ENCODE data around the gene AP5S1. TPM values are rescaled to one million over a fixed set of nuclear protein-coding genes. Genes with fewer than 3 reads are reported as not detected.
A peak's percentile ranks its signal among the peaks of the same experiment; 100 is the strongest.

The AP5S1 gene
- total and polyA plus RNA-seq, 2 of the 13 experiments (the other 11 are each of a cell fraction or from before 2014, with no cell fraction given): 7.9 to 23.2 TPM

GRCh38 chr20:3784216-3784853 is 36.0 kb upstream of the AP5S1 start (continued):
- TF ChIP-seq ZBTB26 (CRISPR knock-in tag; IDR thresholded peaks at IDR 0.05; ENCODE audit: borderline replicate concordance) (no peak), NFKB2 (CRISPR knock-in tag; IDR thresholded peaks at IDR 0.05; ENCODE audit: borderline replicate concordance) (peak; percentile 38; the same call in 1 of the 2 replicates)

GRCh38 chr20:3784863-3785239 is 35.5 kb upstream of the AP5S1 start:
- no peaks in the 10 kb centered on the region for H3K36me3 ChIP-seq (replicated peaks in 1 of 2; ENCODE audit: control insufficient read depth in 1 of 2, insufficient read depth in 2 of 2, low read length in 2 of 2)
- CTCF ChIA-PET (ENCODE audit: low intra/inter-chr PET ratio, low total read pairs): interaction anchor here (4.6 kb wide), 1 partner anchor 34 kb away, joined by 119 read pairs; the partner anchor contains the start of gene AP5S1
- peaks cover 9% of the 10 kb centered on the region for H3K79me2 ChIP-seq (ENCODE audit: insufficient read depth, low read length)
- in situ Hi-C loops (cut with HindIII; ENCODE audit: extremely low pct_ligation_motif_present, low pct_unique_long_range_greater_than_20kb) (loop anchor here (5.0 kb wide), 2 partner anchors 32 to 62 kb away; partner anchors contain the start of gene MAVS), intact Hi-C loops (cut with micrococcal nuclease; ENCODE audit: unreplicated experiment) (loop anchor here (5.0 kb wide), 1 partner anchor 307 kb away; no protein-coding TSS in a partner anchor)
- FAIRE-seq (no peak), ATAC-seq (no peak), DNase-seq (ENCODE audit: low spot score) (no peak)
- H3K27me3 ChIP-seq (ENCODE audit: control insufficient read depth in 1 of 2, insufficient read depth in 2 of 2, low read length in 2 of 2): peaks cover 0 to 18% of the 10 kb centered on the region in 2 experiments; a peak in 3 of 5 replicates
- H4K20me1 ChIP-seq (ENCODE audit: insufficient read depth, low read length): peaks cover 5% of the 10 kb centered on the region; the same call in 1 of the 2 replicates
- H3K4me1 ChIP-seq (ENCODE audit: insufficient read depth, low read length): peaks cover 83% of the 10 kb centered on the region
- H3K4me2 ChIP-seq (ENCODE audit: low read depth, low read length): peak overlapping the region; percentile 94
- no TSS peak for BruUV-seq (replicated peaks)
- no peaks in the 10 kb centered on the region for H3K9me3 ChIP-seq (ENCODE audit: low read length)
- H3K27ac ChIP-seq (ENCODE audit: extremely low read length, insufficient read depth, low read length): no peak overlapping the region
- H3K4me3 ChIP-seq (replicated peaks in 1 of 3; ENCODE audit: insufficient read depth in 1 of 3, low read depth in 2 of 3, low read length in 3 of 3): no peak overlapping the region
- H2AFZ ChIP-seq (ENCODE audit: low read length): no peak overlapping the region
- POLR2A ChIA-PET: interaction anchor here (7.6 to 10.4 kb wide), 2 partner anchors 17 to 35 kb away, joined by 74 to 134 read pairs; partner anchors contain the start of genes ADISSP and AP5S1
- WGBS (ENCODE audit: low lambda C conversion rate): 95% methylated on average over 6 of the region's 6 CpGs
- H3K9ac ChIP-seq (ENCODE audit: insufficient read depth, low read depth, low read length): no peak overlapping the region
- no peak for TF ChIP-seq GATAD2A (CRISPR knock-in tag; IDR thresholded peaks at IDR 0.05)
- peak; percentile 48 for TF ChIP-seq HNRNPH1 (optimal IDR thresholded peaks at IDR 0.05; ENCODE audit: low read depth, low read length)
- TF ChIP-seq KLF13 (CRISPR knock-in tag; IDR thresholded peaks at IDR 0.05): 0 out of 2 replicates have a peak, but pooled peaks have one; percentile 2
- TF ChIP-seq ZNF501 (CRISPR knock-in tag; IDR thresholded peaks at IDR 0.05): 0 out of 2 replicates have a peak, but pooled peaks have one; percentile 14
- peak; percentile 9; the same call in 1 of the 2 replicates for TF ChIP-seq THAP9 (CRISPR knock-in tag; IDR thresholded peaks at IDR 0.05; ENCODE audit: borderline replicate concordance)
- TF ChIP-seq TRIM22 (IDR thresholded peaks at IDR 0.05): 0 out of 2 replicates have a peak, but pooled peaks have one; percentile 39
- TF ChIP-seq TAF1 (CRISPR knock-in tag; IDR thresholded peaks at IDR 0.05): no peak
- TF ChIP-seq ZNF264 (CRISPR knock-in tag; IDR thresholded peaks at IDR 0.05): no peak
- no peak for TF ChIP-seq SRSF9 (IDR thresholded peaks at IDR 0.05; ENCODE audit: borderline replicate concordance, insufficient read depth, low read depth, low read length, poor library complexity, severe bottlenecking)
- TF ChIP-seq ZNF263 (CRISPR knock-in tag; IDR thresholded peaks at IDR 0.05): peak; percentile 92
- 0 out of 2 replicates have a peak, but pooled peaks have one; percentile 7 for TF ChIP-seq ZNF547 (CRISPR knock-in tag; IDR thresholded peaks at IDR 0.05)
- TF ChIP-seq NFKB2 (CRISPR knock-in tag; IDR thresholded peaks at IDR 0.05; ENCODE audit: borderline replicate concordance): 0 out of 2 replicates have a peak, but pooled peaks have one; percentile 5
- TF ChIP-seq ATRX (CRISPR knock-in tag; IDR thresholded peaks at IDR 0.05; ENCODE audit: borderline replicate concordance): no peak
- TF ChIP-seq SMARCC2 (IDR thresholded peaks at IDR 0.05): no peak
- TF ChIP-seq DR1 (CRISPR knock-in tag; IDR thresholded peaks at IDR 0.05): 0 out of 2 replicates have a peak, but pooled peaks have one; percentile 1
- 0 out of 2 replicates have a peak, but pooled peaks have one; percentile 6 for TF ChIP-seq ZNF891 (CRISPR knock-in tag; IDR thresholded peaks at IDR 0.05)
- peak; percentile 13 to 42; a peak in 2 of 4 replicates for TF ChIP-seq POLR2A (IDR thresholded peaks at IDR 0.05; ENCODE audit: insufficient read depth in 1 of 2, low read depth in 2 of 2, low read length in 2 of 2)

Data from HepG2 (cell line).